GM21390 (cell line): ENCODE data around the gene P2RY14.
A peak's percentile ranks its signal among the peaks of the same experiment; 100 is the strongest.

ENCODE experiments used
- ATAC-seq: cut with Tn5 transposase; IDR thresholded peaks from one replicate; pipeline ENCODE4 v1.9.1; 2021; ENCODE audit not compliant: unreplicated experiment

The P2RY14 gene

DNA sequence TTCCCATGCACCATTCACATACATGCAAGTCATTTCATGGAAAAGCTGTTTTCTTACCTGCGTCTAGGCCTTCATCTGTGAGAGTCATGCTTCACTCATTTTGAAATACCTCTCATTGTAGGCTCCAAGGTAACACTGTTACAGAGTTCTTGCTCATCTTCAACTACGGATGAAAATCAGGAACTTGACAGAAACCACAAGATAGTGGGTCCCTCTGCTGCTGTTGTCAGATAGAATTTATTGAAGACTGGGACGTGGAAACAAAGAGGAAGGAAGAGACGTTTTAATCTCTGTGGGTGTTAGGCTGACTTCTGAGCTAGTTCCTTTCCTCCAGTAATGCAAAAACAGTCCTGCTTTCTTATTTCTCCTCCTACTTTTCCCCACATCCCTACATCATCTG, at the start of gene P2RY14:
Gene P2RY14 (minus strand): TSS at position 313 of the 400 bp plus-strand sequence. CDS start 64,226 bp downstream, outside the sequence.
- no peak for ATAC-seq

DNA sequence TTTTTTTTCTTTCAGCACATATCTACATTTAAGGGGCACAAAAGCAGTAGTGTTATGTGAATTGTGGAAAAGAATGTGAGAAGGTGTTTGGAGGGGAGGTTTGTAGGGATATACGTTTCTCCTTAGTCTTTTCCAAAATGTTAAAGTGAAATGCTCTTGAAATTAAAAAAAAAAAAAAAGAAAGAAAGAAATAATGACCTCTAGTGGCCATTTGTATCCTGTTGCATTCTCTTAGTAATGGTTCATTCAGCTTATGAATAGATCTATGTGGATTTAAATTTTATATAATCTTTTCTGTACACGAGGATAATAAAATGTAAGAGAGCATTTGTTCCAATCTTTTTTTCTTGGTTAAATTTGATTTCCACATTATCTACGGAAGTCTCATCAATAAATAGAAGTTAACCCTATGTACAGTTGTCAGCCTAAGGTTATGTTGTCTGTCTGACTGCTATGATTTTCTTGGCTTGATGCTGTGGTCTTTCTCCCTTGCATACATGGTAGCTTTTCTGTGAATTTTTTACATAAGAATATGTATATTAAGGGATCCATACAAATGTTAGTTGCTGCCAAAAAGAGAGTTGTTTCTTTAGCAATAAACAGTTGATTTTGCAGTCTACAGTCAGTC, 49.3 kb upstream of the P2RY14 start:
- ATAC-seq, result no peak

DNA sequence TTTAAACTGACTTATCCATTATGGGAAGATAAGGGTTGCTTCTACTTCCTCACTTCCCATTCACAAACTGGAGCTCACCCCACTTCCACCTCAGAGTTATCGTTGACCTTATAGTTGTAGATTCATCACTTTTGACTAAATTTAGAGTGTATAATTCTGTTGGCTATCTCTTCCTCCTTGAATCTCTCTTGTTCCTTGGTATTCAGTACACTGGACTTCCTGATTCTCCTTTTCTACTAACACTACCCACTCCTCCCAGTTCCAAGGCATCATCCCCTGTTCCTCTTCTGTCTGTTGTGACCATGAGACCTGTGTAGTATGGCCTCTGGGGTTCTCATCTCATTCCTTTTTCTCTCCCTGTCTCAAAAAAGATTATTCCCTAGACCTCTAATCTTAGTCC, 44.2 kb upstream of the P2RY14 start:
- ATAC-seq, result no peak

DNA sequence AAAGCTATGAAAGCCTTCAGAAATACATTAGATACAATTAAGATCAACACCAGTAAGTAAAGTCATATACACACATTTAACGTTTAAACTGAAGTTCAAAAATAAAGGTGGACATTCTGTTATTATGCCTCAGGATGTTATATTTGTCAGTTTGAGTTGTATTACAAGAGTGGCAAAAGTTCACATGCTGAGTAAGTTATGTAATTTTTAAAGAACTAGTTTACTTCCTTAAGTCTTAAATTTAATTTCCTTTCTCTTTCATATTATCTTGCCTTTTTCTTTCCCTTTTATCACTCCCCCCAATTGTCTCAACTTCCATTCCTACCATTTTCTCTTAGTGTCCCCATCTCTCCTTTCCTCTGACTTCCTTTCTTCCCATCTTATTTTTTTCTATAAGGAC, 43.2 kb upstream of the P2RY14 start:
- ATAC-seq, result no peak

DNA sequence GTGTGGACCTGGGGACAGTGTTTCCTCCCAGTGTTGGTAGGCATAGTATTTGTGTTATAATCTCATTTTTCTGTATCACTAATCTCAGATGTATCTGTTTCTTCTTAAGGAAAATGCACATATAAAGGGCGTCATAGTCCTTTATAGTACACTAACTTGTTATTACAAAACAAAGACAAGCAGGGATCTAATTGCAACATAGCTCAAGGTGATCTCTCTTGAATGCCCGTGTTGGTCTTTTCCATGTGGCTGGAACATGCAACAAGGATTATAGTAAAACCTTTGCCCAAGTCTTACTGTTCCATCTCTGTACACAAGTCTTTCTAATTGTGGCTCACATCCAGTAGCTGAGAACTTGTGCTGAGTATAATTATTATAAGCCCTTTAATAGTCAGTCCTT, 41.8 kb upstream of the P2RY14 start:
- ATAC-seq, result no peak

DNA sequence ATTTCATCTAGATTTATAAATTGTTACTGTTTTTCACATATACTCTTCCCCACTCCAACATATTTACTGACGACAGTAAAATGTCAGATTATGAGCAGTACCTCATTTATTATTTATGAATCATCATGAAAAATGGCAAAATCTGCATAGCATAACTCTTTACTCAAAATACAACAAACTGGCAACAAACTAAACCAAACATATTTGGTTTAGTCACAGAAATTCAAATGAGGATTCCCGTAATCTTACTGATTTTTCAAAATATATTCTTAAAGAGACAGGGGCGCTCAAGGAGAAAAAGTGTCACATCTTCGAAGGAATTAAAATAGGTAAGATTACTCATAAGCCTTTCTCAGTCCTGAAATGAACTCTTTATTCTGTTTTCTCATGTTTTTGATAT, 41.3 kb upstream of the P2RY14 start:
- ATAC-seq, result no peak

DNA sequence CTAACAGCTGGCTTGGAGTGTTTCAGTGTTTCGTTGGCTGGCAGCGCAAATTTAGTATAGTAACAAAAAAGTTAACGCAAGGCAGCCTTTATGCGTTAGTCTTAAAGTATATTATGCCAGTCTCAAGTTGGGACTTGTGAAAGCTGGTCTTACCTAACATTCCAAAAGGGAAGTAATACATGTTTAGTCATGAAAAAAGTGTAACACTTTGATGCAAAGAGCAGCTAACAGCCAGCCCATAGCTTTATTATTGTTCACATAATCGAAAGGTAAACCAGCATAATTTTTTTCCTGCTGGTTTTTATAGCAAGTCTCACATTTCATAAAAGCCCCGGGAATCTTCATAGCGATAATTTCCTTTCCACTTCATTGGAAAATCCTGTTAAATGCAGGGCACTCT, 40.6 kb upstream of the P2RY14 start:
- no peak for ATAC-seq

DNA sequence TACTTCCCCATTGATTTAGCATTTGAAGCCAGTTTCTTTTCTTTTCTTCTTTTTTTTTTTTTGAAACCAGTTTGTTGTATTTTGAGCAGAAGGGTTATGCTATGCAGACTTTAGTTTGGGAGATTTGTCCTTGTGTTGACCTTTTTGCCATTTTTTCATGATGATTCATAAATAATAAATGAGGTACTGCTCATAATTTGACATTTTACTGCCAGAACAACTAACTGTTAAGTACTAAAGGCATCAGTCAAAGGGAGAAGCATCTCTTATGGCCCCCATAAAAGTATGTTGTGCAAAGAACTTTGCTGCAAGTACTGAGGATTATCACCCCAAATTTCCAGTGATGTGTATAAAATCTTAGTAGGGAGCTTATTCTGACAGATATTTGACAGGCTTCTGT, 40.0 kb upstream of the P2RY14 start:
- ATAC-seq, result no peak

DNA sequence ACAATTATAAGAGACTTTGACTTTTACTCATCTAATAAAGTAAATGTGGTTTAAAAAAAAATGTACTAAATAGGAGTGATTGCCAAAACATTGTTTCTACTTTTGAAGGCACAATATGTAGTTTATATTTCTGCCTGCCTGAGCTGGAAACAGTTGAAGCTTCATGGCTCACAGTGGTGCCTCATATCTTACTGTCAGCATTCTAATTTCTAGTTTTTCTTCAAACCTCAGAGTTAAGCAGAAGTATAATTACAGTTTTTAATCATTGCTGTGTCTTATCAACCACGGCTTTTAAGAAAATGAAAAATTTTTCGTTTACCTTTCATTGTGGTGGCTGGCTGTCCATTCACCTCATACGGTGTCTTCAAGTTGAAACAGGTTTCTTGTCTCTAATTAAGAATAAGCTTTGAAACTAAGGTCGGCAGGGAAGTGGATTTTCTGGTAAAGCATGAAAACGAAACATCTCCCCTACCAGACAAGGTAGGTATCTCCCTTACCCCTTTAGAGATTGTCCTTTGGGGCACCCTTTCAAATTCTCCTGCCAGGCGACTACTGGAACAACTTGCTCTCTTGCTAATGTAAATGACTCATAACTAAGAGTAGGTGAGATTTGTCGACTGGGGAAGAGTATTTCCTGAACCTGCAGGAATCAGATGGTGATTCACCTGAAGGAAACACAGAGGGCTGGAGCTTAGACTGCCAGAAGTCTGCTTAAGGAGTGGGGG, 38.1 kb upstream of the P2RY14 start, which contains the start of gene GPR87:
Gene GPR87 (minus strand): TSS at position 554 of the 725 bp plus-strand sequence. CDS start 16,720 bp downstream, outside the sequence.
- ATAC-seq, result peak; percentile 50

DNA sequence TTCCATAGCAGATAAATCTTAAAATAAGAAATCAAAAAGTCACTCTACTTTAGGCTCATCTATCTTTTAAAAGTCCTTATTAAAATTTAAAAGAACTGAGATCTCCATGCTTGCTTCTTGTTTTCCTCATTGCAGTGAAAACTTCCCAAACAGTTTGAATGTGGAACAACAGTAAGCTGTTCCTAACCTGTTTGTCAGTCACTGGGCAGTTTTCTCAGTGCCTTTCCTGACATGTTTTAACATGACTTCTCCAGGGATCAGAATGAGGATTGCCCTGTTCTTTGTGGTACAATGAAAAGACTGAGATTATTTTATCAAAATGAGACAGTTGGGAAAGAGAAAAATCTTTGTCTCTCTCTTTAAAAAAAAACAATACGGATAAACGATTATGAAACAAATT, 37.5 kb upstream of the P2RY14 start:
- no peak for ATAC-seq

DNA sequence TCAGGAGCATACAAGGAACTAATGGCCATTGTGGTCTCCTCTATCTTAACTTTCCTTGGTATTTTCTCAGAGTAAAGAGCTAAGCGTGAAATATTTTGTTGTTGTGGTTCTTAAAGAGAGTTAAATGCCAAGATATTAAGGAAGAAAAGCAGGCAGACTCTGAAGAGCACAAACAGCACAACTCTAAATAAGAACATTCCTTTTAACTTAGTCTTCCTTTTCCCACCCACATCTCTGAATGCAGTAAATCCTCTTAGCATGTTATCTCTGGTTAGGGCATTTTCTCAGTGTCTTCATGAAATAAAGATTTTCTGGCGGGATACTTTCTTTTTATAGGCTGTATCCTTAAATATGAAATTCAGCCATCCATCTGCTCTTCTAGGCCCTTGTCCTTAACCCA, 36.8 kb upstream of the P2RY14 start:
- ATAC-seq, result no peak

DNA sequence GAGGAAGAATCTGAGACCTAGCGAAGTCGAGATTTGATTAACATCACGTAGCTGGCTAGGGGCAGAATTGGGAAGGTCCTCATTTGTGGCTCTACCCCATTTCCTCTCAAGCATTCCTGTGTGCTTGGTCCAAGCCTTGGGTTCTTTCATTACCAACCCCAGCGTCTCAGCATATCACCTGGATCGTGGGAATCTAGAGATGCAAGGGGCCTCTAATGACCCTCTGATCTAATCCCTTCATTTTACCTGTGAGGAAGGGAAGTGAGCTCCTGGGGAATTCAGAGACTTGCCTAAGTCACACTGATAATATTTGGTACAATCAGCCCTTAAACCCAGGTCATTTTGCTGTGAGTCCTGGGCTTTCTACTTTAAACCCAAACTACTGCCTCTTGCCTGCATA, 36.3 kb upstream of the P2RY14 start:
- ATAC-seq, result no peak

DNA sequence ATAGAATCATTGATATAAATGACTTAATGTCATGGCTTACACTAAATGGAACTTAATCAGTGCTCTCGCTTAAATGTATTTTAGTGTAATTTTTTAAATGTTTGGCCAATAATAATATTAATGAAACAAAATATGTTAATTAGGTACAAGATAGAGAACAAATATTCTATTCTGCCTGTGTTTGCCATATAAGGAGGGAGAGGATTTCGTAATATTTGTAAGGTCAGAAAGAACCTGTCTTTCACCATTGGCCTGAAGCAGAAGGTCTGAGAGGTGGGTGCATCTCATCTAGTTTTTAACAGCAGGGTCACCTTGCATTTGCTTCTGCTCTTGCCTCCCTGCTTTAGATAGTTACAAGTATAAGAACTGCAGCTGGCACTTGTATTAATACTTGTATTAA, 35.8 kb upstream of the P2RY14 start:
- ATAC-seq, result no peak

DNA sequence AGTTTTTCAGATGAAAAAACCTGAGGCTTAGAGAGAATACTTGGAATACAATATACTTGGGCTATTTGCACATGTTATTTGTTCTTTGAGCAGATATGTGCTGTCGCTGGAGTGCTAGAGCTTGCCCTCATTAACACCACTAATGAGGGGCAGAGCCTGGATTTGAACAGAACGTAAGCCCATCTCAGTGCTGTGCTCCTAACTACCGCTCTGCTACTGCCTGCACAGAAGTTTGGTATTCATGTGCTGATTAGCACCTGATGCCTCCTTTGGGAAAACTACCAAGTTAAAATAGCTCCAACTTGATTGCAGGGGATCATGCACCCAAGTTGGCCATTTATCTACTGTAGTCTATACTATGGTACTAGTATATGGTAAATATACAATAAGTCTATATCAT, 34.6 kb upstream of the P2RY14 start:
- ATAC-seq, result no peak

DNA sequence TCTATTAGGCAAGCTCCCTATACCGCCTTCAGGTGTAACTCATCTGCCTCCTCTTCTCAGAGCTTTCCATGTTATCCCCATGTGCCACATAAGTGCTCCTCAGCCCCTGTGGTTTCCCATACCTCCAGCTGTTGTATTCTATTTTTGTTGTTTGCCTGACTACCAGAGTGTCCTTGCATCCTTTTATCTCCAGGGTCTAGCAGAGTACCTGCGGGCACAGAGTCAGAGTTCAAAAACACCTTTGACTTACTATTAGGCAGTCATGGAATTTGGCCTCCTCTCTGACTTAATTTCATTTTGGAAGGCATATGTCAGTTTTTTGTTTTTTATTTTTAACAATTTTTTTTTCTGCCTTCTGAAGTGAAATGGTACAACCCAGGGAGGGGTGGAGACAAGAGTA, 31.2 kb upstream of the P2RY14 start:
- ATAC-seq, result no peak

DNA sequence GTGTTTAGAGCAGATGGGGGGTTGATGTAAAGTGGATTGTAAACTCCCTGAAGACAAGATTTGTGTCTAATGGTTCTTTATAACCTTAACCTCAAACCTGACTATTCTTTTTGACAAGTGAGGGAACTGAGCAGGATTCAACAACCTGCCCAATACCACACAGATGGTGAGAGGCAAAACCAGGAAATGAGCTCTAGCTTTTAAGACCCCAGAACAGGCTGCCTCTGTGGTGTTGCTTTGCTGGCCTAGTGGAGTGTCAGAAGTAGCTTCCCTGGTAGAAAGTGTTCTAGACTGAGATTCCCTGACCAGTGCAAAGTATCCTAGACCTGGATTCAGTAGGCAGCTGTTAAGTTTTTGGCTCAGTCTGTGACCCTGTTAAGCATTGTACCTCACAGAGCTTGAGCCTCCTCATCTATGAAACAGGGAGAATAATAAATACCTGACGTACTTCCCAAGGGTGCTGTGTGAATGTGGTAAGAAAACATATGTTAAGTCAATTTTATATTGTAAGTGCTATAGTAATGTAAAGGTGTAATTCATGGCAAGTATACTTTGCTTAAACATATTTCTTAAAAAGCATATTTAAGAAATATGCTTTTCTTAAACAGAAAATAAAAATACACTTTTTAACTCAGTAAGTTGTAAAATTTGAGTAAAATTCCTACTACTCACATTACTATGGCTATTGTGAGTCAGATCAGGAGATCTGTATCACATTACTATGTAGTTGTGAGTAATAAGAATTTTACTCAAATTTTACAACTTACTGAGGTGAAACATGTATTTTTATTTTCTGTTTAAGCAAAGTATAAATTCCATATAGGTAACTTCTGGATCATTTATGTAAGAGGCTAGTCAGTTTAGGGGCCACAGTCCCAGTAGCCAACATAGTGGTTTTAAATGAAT, 29.5 kb upstream of the P2RY14 start:
- ATAC-seq, result no peak

DNA sequence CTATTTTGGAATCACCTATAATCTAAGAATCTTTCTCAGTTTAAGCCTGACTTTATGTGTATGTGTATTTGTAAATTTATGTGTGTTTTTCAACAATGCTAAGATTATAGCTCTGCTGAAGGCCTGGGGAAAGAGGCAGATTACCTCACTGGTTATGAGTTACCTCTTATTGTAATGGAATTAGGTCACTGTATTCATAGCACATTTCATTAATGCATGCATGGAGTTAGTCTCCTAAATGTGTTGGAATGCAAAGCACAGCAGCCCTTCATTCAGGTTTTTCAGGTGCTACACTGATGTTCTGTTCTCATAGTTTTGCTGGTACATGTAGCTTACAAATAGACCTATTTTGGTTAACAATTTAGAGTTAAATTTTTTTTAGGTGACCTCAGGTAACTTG, 28.8 kb upstream of the P2RY14 start:
- ATAC-seq, result no peak

DNA sequence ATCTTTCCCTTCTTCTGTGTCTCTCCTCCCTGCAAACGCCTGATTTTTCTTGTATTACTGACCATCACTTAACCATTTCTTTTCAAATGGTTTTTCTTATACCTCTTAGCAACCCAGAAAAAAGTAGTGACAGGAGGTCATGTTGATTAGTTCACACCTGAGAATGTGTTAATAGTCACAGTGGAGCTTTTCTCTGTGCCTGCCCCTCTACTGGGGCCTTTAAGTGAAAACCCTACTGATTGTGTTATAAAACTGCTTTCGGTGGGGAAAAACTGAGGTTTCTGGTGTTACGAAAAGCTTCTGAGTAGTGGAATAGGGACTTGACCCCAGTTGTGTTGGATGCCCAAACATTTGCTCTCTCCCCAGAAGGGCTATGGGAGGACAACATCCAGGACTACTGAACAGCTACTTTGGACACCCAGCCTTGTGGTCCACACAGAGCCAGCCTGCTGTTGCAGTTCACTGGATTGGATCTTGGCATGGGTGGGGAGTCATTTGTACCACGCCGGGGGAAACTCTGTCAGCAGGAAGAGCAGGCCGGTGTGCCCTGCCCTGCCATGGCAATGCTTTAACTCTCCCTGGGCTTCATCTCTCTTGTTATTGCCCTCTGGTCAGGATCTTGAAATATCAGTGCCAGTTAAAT, 27.9 kb upstream of the P2RY14 start:
- ATAC-seq, result no peak

DNA sequence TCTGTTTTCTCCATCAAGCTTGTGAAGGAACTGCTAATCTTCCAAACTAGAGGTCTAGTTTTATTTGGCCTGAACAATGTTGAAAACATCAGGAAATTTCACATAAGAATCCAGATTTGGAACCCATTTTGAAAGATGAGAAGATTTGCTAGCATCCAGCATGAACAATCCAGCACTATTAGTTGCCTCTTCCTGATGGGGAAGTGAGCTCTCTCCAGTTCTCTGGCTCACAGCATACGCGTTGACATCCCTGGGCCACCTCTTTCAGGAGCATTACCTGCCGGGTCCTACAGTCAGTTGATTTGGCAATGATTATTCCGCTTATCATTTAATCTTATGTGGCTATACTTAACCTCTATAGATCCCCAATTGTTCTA, 27.4 kb upstream of the P2RY14 start:
- no peak for ATAC-seq

DNA sequence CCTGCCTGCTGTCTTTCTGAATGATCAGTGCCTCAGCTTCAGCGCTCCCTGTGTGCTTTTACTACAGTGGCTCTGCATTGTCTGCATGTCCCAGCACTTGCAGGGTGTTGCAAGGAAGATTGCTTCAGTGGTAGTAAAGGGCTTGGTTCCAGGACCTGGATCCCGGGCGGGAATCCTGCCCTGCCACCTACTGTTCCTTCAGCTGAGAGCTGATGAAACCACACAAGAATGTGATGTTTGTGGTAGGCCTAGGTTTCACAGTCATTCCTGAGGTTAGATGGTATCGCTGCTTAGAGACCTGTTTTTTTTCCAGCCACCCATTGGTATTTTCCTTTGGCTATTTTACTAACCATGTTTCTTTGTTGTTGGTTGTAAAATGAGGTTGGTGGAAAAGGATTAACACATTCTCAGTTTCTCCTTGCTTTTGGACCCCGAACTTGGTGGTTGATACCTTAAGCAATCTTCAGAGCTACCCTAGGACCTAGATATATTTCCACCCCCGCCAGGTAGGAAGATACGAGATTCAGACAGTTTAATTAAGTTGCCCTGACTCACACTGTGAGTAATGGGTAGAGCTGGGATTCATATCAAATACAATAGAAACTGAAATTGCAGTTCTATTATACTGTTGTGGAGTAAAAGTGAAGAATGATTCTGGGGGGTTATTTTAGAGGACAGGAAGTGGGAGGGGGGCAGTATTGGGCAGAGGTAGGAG, 26.9 kb upstream of the P2RY14 start:
- no peak for ATAC-seq

DNA sequence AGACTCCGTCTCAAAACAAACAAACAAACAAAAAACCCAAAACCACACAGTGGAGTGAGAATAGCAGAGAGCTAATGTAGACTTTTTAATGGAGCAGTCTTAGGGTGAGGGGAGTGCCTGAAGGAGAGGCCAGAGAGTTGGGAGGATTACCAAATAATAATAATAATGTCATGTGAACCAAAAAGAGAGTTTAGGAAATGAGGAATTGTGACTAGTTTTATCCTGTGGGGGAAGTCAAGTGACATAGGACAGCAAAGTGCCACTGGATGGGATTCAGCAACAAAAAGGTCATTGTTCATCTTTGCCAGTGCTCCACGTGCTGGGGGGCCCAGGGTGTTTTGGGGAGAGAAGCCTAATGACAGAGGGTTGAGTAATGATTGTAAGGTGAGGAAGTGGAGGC, 25.4 kb upstream of the P2RY14 start:
- ATAC-seq, result no peak
